AG04449 (cell line): ENCODE measurements around the gene ERGIC2.

ENCODE experiments used
- CTCF ChIA-PET: fragments of 350-600 bp; formaldehyde crosslinking; extraction: SDS; loops from one replicate; lab custom pipeline; 2021; ENCODE audit warnings: antibody characterized with exemption; lab: Yijun Ruan, JAX
- POLR2A ChIA-PET: fragments of 400-600, 350-600 bp; formaldehyde crosslinking; extraction: SDS; loops from one replicate; lab custom pipeline; 2020; ENCODE audit warnings: antibody characterized with exemption, inconsistent platforms; lab: Yijun Ruan, JAX
- DNase-seq: peaks from one replicate; pipeline ENCODE4 v3.0.0-alpha.2; 2010; ENCODE audit warnings: low read depth, low spot score
- H3K4me3 ChIP-seq: 2 replicates; pipeline ENCODE4 v1.5.1; 2011; ENCODE audit warnings: low read depth, mild to moderate bottlenecking, control low read depth, low read length
- TF ChIP-seq, protein P1 (sequence below): IDR thresholded peaks from one replicate; pipeline ENCODE4 v1.5.1; 2011; ENCODE audit warnings: mild to moderate bottlenecking, moderate library complexity, low read length, control low read depth, inconsistent platforms; ENCODE audit not compliant: insufficient read depth; ENCODE audit errors: missing control alignments

The ERGIC2 gene

DNA sequence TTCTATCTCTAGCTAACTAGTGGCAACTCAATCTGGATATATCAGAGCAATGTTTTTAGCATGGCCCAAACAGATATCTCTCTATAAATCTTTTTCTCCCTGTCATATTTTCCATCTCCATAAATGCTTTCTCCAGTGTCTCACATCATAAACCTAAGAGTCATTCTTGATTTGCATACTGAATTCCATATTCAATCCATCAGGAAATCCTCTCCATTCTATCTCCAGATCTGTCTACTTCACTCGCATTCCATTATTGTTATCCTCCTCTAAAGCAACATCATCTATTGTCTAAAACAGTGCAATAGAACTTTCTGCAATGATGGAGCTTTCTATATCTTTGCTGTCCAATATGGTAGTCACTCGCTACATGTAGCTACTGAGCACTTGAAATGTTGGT is 45.5 kb upstream of the ERGIC2 start:
- POLR2A ChIA-PET: no interaction called here
- H3K4me3 ChIP-seq: no peak overlapping the region
- TF ChIP-seq, protein P1, sequence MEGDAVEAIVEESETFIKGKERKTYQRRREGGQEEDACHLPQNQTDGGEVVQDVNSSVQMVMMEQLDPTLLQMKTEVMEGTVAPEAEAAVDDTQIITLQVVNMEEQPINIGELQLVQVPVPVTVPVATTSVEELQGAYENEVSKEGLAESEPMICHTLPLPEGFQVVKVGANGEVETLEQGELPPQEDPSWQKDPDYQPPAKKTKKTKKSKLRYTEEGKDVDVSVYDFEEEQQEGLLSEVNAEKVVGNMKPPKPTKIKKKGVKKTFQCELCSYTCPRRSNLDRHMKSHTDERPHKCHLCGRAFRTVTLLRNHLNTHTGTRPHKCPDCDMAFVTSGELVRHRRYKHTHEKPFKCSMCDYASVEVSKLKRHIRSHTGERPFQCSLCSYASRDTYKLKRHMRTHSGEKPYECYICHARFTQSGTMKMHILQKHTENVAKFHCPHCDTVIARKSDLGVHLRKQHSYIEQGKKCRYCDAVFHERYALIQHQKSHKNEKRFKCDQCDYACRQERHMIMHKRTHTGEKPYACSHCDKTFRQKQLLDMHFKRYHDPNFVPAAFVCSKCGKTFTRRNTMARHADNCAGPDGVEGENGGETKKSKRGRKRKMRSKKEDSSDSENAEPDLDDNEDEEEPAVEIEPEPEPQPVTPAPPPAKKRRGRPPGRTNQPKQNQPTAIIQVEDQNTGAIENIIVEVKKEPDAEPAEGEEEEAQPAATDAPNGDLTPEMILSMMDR: no peak
- no peak for DNase-seq
- CTCF ChIA-PET: no interaction called here

DNA sequence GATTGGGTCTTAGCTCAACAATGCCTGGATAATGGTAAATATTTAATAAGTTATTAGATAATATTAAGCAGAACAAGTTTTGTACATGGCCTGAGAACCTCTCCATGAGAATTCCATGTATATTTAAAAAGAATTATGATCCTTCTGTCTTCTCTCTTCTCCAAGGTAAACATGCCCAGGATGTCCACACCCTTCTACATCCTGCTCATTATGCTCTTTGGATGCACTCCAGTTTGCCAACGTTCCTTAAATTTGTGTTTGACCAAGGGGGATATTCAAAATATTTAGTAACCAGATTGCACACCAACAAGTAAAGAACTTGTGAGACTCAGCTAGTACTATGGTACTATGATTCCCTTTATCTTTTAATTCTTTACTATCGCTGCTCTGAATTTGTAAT is 44.8 kb upstream of the ERGIC2 start:
- no peak overlapping the region for H3K4me3 ChIP-seq
- TF ChIP-seq, protein P1: no peak
- ChIA-PET POLR2A (no interaction called here), CTCF (no interaction called here)
- DNase-seq: no peak

DNA sequence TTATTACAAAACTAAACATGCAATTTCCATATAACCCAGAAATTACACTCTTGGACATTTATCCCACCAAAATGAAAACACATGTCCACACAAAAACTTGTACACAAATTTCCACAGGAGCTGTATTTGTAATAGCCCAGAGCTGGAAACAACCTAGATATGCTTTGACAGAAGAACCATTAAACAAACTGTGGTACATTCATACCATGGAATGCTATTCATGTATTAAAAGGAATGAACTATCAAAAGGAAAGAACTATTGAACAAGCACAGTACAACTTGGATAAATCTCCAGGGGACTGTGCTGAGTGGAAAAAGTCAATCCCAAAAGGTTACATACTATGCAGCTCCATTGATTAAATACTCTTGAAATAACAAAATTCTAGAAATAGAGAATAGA is 35.8 kb upstream of the ERGIC2 start:
- ChIA-PET POLR2A (no interaction called here), CTCF (no interaction called here)
- H3K4me3 ChIP-seq: no peak overlapping the region

DNA sequence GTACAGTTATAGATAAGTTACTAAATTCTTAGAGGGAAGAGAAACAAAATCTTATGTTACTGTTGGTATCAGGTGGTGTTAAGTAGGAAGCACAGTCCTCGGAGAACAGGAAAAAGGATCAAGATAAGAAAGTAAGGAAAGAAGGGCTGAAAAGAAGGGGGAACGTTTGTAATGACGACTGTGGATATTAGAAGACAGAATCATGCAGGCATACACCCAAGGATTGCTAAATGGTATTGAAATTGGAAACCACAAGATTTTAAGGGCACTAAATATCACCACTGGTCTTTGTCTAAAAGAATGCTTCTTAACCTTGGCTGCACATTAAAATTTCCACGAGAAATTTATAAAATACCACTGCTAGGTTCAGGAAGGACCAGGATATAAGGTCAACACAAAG is 34.1 kb upstream of the ERGIC2 start:
- H3K4me3 ChIP-seq: no peak overlapping the region
- TF ChIP-seq, protein P1: no peak
- CTCF ChIA-PET: no interaction called here
- POLR2A ChIA-PET: no interaction called here
- no peak for DNase-seq

More for the DNA sequence above, 35.8 kb upstream of the ERGIC2 start:
- DNase-seq: no peak
- TF ChIP-seq, protein P1: no peak

DNA sequence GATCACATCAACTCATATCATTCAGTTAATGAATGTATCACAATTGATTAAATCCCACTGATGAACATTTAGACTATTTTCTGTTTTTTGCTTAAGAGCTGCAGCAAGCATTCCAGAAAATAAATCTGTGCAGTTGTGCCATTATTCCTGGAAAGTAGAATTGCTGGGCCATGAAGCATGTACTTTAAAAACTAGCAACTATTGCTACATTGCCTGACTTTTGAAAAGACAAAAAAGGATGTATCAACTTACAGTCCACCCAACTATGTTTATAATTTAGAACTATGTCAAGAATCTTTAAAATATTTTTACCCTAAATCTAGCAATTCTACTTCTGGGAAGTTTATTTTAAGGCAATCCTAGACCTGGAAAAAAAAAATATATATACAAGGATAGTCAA is 33.4 kb upstream of the ERGIC2 start:
- POLR2A ChIA-PET: no interaction called here
- CTCF ChIA-PET: no interaction called here
- DNase-seq: peak; percentile 1
- TF ChIP-seq, protein P1: no peak
- no peak overlapping the region for H3K4me3 ChIP-seq

DNA sequence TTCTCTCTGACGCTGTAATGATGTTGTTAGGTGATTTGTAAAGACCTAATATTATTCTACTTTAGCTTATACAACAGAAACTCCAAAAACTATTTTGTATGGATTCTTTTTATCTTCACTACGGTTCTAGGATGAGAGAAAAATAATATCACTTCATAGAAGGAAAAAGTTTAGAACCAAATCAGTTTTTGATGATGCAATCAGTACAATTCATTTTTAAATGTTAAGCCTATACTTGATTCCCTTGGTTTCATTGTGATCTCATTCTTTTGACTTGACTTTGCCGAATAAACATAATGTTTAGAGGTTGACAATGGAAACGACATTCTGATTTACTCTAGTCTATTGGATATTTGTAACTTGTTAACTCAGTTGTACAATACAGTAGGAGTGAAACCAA is 24.6 kb upstream of the ERGIC2 start:
- TF ChIP-seq, protein P1: no peak
- no peak for DNase-seq
- POLR2A ChIA-PET: no interaction called here
- CTCF ChIA-PET: no interaction called here
- H3K4me3 ChIP-seq: no peak overlapping the region

DNA sequence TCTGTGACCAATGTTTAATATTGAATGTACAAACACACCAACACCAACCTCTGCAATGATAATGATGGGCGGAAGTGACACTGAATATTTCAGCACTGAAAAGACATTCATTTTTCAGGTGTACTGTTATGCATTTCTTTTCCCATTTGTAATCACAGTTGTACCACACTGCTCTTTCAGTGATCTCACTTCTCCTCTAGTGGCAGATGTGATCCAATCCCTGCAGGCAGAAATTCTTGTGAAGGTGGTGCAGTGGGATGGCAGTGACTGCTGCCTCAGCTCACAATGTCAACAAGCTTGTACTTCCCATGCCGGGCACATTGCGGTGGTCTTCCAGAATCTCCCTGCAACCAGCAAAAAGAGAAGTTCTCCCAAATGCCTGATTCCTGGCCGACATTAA is 23.0 kb upstream of the ERGIC2 start:
- POLR2A ChIA-PET: no interaction called here
- CTCF ChIA-PET: no interaction called here
- no peak for DNase-seq
- no peak overlapping the region for H3K4me3 ChIP-seq
- TF ChIP-seq, protein P1: no peak
